ENCODE data around the gene GALNT15. TPM values are rescaled to one million over a fixed set of nuclear protein-coding genes. Genes with fewer than 3 reads are reported as not detected.

GALNT15 gene
- total RNA-seq, 3 donors from 2014 or later = 68.5 to 492 (median 215) TPM

DNA sequence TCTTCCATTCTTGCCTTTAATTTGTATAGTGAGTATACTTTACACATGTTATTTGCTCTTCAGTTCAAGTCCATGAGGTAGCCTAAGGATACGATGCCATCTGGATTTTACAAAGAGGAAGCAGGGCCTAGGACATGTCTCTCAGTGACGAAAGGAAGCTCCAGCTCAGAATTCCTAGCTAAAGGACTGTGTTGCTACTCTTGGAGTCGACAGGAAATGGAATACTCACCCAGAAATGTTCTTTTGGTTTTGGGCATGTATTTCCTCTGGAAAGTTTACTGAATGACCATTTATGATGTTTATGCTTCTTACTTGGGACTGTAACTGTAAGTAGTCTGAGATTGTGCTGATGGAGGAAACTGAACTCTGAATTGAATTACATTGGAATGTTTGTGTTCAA, 103.0 kb downstream of the GALNT15 start:
- intact Hi-C loops (cut with DNase I; ENCODE audit: low total_unique reads) = no loop called here
- no peaks in the 10 kb centered on the region for H3K36me3 ChIP-seq
- H3K4me3 ChIP-seq = no peak overlapping the region
- no peaks in the 10 kb centered on the region for H3K27me3 ChIP-seq
- no peaks in the 10 kb centered on the region for H3K4me1 ChIP-seq
- no peak for DNase-seq (ENCODE audit: low spot score in 2 of 2)
- no peaks in the 10 kb centered on the region for H3K9me3 ChIP-seq
- no peak overlapping the region for H3K27ac ChIP-seq
- TF ChIP-seq, protein P1, sequence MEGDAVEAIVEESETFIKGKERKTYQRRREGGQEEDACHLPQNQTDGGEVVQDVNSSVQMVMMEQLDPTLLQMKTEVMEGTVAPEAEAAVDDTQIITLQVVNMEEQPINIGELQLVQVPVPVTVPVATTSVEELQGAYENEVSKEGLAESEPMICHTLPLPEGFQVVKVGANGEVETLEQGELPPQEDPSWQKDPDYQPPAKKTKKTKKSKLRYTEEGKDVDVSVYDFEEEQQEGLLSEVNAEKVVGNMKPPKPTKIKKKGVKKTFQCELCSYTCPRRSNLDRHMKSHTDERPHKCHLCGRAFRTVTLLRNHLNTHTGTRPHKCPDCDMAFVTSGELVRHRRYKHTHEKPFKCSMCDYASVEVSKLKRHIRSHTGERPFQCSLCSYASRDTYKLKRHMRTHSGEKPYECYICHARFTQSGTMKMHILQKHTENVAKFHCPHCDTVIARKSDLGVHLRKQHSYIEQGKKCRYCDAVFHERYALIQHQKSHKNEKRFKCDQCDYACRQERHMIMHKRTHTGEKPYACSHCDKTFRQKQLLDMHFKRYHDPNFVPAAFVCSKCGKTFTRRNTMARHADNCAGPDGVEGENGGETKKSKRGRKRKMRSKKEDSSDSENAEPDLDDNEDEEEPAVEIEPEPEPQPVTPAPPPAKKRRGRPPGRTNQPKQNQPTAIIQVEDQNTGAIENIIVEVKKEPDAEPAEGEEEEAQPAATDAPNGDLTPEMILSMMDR (IDR thresholded peaks at IDR 0.05) = no peak
- TF ChIP-seq POLR2A (IDR thresholded peaks at IDR 0.05) (no peak), POLR2AphosphoS5 (IDR thresholded peaks at IDR 0.05) (no peak)

DNA sequence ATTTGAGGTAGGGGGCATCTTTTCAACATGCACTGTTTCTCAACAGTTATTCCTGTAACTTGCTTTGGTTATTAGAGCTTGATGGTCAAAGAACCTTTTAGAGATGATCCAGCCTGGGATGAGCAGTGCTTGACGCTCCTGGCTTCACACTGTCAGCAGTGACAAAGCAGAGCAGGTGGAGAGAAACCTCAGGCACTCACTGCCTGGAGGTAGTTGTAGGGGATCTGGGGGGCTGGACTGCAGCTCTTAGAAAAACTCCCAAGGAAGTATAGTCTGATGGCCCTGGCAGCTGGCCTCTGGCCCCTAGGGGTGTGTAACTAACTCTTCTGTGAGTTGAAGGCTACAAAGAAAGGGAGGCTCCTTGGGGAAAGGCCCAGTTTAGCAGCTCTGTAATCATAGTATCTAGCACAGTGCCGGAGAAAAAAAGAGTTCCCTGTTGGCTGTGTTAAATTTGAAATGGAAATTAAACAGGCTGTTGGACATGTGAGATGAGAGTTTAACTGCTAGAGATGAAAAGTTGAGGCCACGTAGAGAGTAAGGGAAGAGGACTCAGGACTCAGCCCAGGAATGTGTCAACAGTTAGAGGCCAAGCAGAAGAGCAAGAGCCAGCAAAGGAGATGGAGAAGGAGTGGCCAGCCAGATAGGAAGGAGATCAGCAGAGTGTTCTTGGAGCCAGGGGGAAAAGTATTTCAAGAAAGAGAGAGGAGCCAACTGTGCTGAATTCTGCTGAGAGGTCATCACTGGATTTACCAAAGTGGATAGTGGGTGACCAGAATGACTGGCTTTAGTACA, 104.7 kb downstream of the GALNT15 start:
- H3K36me3 ChIP-seq = no peaks in the 10 kb centered on the region
- TF ChIP-seq POLR2A (IDR thresholded peaks at IDR 0.05) (no peak), POLR2AphosphoS5 (IDR thresholded peaks at IDR 0.05) (no peak)
- TF ChIP-seq, protein P1 (IDR thresholded peaks at IDR 0.05) = no peak
- no peaks in the 10 kb centered on the region for H3K27me3 ChIP-seq
- no peaks in the 10 kb centered on the region for H3K9me3 ChIP-seq
- intact Hi-C loops (cut with DNase I; ENCODE audit: low total_unique reads) = no loop called here
- DNase-seq (ENCODE audit: low spot score in 2 of 2) = no peak
- H3K4me1 ChIP-seq = no peaks in the 10 kb centered on the region
- H3K27ac ChIP-seq = no peak overlapping the region
- no peak overlapping the region for H3K4me3 ChIP-seq

DNA sequence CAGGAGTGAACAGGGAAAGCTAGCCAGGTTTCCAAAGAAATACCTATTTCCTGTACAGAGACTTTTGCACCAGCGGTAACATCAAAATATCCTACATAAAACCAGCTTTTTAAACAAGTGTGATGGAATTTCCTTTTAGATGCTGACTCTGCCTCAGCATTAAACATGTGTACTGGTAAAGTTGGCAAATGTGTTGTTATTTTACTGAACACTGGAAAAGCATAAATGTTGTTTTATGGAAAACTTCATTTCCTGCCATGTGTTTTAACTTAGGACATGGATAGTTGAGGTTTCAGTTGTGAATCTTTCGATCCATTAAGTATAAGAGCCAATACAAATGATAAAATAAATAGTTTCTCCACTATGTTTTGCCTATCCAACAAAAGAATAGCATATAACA, 106.2 kb downstream of the GALNT15 start:
- Histone ChIP-seq H3K36me3 (no peaks in the 10 kb centered on the region), H3K4me3 (no peak overlapping the region), H3K27ac (no peak overlapping the region), H3K4me1 (no peaks in the 10 kb centered on the region), H3K9me3 (no peaks in the 10 kb centered on the region), H3K27me3 (no peaks in the 10 kb centered on the region)
- intact Hi-C loops (cut with DNase I; ENCODE audit: low total_unique reads) = no loop called here
- TF ChIP-seq POLR2AphosphoS5 (IDR thresholded peaks at IDR 0.05) (no peak), POLR2A (IDR thresholded peaks at IDR 0.05) (no peak)
- TF ChIP-seq, protein P1 (IDR thresholded peaks at IDR 0.05) = no peak
- no peak for DNase-seq (ENCODE audit: low spot score in 2 of 2)

Other genes starting within 250 kb of the GALNT15 start
- gene DPH3, start 90.3 kb downstream of the GALNT15 start, total RNA-seq = 10 to 100 TPM; 17.7 to 33.6 (median 21.0) TPM
- 10 to 100 TPM; 13.1 to 22.8 (median 15.7) TPM for gene OXNAD1, start 90.5 kb downstream of the GALNT15 start, total RNA-seq

Measured in breast epithelium (tissue), 4 donors.